Measurements from ENCODE around the gene SUPT6H.
A peak's percentile ranks its signal among the peaks of the same experiment; 100 is the strongest.

The SUPT6H gene

DNA sequence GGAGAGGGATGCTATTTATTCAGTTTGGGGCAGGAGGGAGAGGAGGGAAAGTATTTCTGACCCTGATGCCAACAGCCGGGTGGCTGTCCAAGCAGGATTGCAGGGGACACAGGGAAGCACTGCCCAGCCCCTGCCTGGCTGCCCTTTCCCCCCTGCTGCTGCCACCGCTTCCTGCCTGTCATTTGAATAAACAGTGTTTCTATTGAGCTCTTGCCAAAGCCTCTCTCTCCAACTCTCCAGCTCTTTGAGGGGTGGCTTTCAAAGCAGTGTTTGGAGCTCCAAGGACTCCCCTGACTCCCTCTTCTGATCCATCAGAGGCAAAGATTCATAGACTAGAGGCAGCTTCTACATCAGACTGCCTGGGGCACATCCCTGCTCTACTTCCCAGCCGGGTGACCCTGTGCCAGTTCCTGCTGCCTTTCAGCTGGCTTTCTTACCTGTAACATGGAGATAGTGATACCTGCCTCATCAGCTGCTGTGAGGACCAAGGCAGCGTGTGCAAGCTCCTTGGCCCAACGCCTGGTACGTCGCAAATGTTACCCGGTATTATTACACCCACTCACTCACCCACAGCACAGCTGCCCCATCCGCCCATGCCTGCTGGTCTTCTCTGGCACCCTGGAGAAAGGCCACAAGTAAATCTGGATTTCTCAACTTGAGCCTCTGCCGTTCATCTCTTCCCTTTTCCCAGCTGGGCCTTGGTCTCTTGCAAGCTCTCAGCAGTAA, 40.2 kb downstream of the SUPT6H start:
- DNase-seq (ENCODE audit: low read depth), result no peak

DNA sequence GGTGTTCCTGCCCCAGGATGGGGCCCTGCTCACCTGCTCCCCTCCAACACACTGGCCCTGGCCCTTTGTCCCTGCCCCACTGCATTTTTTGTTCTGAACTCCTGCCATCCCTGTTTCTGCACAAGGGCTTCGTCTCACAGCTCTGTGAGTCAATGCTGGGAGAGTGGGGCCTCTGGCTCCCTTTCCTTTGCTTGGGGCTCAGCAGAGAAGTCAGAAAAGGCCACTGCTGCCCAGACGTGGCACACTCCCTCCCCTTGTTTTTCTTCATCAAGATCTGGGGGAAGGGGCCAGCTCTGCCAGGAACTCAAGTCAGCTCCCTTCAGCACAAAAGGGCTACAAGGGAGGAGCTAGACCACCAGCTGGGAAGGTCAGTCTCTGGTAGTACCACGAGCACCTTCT, 40.7 kb downstream of the SUPT6H start:
- no peak for DNase-seq (ENCODE audit: low read depth)

DNA sequence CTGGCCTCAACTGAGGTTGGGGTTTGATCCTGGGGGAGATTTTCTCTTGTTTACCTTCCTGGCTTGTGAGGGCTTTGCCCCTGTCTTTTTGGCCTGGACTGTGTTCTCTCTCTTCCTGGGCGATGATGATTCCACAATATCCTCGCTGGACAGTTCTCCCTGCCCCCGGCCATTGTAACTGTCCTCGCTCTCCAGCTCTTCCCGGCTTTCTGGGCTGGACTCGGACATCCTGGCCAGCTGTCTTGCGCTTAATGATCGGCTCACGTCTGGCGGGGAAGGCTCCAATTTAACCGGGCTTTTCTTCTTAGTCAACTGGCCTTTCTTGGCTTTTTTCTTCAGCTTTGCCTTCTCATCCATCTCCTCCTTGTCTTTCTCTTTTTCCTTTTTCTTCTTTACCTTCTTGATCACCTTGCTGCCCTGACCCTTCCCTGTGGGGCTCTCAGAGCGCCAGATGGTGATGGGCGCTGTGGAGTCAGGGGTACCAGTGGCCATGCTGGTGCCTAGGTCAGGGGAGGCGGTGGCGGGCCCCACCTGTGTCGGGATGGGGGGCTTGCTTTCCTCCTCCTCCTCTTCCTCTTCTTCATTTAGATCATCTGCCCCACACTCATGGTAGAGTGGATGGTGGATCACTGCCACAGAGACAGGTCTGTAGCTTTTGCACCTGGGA, 41.7 kb downstream of the SUPT6H start:
- DNase-seq (ENCODE audit: low read depth), result no peak

DNA sequence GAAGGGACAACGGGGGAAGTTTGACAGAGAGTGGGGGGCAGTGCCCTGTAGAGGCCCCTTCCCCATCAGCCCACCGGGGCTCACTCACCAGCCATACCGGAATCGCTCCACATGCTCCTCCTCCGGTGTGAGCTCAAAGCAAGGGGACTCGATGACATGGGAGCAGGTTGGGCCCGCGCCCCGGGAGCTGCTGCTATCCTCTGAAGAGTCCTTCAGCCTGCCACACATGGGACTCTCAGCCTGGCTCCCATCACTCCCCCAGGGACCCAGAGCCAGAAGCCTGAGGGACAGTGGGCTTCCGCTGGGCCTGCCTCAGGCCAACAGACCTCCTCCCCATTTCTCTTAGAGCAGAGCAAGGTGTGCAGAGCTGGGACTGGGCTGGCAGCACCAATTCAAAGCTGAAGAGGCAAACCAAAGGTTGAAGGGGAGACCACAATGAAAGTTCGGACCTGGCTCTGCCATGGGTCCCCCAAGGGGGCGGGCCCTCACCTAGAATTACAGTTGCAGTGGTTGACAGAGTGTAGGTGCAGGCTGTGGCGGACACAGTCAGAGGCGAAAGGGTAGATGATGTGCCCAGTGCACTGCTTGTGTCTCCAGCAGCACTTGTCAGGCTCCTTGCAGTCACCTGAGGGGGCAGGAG, 42.3 kb downstream of the SUPT6H start:
- DNase-seq (ENCODE audit: low read depth), result no peak

DNA sequence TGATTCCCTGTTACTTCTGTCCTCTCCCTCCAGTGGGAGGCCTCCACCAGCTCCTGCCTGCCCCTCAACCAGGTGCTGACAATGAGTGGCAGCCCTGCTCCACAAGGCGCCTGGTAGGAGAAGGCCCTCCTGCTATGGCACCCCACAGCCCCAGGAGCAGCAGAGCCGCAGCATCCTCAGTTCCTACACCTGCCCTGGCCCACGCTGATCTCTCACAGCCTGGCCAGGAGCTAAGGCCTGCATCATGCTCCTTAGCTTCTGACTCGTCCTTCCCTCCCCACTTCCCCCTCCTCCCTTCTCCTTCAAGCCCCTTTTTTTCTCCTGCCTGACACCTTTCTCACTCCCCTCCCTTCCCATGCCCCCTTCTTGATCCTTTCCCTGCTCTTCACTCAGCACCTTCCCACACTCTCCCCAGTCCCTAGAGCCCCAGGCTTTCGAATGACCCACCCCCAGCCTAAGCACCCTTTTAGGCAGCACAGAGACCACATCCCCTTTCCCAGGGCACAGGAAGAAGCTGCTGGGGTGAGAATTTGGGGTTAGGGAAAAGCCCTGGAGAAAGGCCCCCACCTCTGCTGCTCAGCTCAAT, 43.2 kb downstream of the SUPT6H start:
- no peak for DNase-seq (ENCODE audit: low read depth)

DNA sequence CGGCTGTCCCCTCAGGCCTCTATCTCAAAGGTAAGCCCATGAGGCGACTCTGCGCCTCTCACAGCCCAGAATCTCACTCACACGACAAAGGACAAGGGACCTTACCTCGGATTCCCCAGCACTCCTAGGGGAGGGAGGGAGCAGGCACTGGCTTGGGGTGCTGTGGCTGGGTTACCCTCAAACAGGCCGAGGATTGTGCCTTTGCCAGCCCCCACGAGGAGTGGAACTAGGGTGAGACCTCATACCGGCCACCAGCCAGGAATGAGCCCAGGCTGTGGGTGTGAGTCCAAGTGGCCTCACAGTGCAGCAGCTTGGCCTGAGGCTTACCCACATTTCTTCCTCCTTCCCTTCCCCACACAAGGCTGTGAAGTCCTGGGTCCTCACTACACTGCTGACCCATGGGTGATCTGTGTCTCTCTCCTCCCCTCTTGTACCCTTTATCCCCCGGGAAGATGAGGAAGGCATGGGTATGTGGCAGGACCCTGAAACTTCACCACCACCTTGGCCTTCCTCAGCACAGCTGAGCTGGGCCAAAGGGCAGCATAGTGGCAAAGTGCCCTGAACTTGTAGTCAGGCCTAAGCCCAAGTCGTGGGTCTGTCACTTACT, 43.8 kb downstream of the SUPT6H start:
- no peak for DNase-seq (ENCODE audit: low read depth)

DNA sequence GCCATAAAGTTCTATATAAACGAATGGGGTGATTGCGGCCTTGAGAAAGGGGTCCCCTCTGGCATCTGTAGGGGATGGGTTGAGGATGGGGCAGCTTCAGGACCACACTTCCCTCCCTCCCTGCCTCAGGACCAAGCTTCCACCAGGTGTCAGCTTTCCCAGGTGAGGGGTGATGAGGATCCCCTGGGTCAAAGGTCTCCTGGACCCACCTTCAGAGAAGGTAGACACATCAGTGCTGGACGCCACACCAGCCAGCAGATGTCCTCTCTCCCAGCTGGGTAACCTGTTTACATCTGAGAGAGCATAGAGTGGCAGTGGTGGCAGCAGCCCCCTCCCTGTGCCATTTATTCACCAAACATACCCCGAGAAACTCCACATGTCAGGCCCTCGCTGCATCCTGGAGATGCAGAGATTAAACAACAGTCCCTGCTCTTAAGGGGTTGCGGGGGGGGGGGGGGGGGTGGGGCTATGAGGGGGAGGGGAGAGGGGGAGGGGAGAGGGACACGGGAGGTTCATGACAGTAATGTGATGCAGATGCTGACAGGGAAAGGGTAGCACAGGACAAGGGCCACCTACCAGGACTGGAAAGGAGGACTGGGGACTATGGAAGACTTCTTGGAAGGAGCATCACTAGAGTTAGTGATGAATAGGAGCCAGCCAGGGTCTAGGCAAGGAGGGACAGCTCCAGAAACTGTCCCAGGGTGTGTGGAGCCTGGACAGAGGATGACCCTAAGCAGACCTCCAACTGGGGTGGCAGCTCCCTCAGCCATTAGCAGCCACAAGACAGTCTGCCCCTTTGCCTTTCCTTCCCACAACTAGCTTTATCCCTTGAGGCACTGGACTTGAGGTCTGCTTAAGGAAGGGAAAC, 44.7 kb downstream of the SUPT6H start:
- no peak for DNase-seq (ENCODE audit: low read depth)

DNA sequence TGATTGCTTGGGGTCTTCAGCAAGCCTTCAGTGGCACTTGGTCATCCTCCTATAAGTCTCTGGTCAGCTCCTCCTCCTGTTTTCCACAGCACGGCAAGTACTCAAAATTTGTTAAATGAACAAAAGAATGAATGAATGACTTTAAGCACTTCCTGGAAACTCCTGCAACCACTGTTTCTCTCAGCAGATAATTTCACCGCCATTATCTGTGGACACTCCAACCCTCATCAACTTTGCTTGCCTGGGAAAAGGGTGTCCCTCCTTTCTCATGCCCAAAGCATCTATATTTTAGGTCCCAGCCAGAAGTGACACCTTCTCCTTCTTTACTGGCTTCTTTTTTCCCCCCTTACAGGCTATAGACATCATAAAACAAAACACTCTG, 45.3 kb downstream of the SUPT6H start:
- DNase-seq (ENCODE audit: low read depth), result no peak

DNA sequence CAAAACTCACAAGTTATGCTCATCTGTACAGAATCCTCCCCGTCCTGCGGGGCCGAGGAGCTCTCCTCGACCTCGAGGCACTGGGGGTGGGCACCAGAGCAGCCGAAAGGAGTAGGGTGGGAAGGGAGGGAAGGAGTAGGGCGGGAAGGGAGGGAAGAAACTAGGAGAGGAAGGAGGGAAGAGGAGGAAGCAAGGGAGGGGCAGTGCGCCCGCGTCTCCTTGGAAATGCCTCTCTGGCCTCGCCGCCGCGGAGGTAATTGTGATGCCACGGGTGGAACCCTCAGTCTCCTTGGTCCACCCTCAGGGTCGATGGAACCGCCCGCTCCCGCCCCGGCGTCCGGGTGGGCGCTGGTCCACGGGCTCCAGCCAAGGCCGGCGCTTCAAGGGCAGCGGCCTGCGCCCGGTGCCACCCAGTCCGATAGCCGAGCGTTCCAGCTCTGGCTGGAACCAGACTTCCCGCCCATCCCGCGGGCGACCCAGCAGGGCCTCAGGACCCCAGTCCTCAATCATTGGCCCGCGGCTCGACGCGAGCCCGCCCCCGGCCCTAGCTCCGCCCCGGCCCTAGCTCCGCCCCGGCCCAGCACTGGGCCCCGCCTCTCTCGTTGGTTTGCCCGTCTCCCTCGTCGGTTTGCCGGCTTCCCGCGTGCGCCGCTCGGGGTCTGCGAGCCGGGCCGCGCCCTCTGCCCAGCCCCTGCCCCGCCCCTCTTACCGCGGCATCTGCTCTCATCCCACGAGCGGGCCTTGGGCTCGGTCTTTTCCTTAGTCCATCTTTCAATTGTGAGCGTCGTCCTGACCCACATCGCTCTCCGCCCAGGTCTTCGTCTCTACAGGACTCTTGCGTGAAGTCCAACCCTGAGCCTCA, 49.1 kb downstream of the SUPT6H start:
- DNase-seq (ENCODE audit: low read depth), result peak; percentile 74

DNA sequence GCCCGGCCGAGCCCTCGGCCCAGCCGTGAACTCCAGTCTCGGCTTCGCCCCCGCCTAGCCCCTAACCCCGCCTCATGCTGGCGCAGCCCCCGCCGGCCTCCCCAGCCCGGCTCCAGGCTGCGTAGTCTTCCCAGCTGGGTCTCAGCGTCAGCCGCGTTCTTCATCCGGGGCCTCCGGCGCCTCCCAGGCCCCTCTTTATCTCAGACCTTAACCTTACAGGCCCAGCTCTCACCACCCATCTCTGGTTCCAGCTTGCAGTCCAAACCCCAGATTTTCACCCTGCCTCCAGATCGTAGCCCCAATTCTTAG, 49.7 kb downstream of the SUPT6H start, which contains the start of gene PROCA1:
Gene PROCA1, minus strand, starts transcription at position 166 of the 309 bp plus-strand sequence. CDS start 228 bp downstream, outside the sequence.
- no peak for DNase-seq (ENCODE audit: low read depth)

DNA sequence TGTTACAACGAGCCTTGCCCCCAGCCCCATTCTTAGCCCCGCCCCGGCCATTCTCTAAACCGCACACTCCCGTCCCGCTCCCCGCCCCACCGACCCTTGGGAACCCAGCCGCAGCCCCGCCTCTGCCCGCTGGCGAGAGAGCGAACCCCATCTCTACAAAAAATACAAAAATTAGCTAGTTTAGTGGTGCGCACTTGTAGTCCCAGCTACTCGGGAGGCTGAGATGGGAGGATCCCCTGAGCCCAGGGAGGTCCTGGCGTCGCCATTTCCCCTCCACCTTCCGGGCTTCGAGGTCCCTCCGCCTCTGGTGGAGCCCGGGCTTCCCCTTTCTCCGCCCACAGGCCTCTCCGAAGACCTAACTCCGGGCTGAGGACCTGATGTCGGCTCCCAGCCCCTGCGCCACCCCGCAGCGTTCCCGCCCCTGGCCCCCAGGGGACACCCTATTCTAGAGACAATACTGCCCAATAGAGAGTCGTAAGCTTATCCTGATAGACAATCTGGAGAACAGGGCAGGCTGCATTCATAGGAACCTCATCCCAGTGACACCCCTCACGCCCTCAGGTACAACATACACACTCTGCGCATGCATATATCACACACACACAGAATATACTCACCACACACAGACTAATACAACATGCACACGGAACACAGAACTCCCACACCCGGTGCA, 50.2 kb downstream of the SUPT6H start:
- DNase-seq (ENCODE audit: low read depth), result no peak

DNA sequence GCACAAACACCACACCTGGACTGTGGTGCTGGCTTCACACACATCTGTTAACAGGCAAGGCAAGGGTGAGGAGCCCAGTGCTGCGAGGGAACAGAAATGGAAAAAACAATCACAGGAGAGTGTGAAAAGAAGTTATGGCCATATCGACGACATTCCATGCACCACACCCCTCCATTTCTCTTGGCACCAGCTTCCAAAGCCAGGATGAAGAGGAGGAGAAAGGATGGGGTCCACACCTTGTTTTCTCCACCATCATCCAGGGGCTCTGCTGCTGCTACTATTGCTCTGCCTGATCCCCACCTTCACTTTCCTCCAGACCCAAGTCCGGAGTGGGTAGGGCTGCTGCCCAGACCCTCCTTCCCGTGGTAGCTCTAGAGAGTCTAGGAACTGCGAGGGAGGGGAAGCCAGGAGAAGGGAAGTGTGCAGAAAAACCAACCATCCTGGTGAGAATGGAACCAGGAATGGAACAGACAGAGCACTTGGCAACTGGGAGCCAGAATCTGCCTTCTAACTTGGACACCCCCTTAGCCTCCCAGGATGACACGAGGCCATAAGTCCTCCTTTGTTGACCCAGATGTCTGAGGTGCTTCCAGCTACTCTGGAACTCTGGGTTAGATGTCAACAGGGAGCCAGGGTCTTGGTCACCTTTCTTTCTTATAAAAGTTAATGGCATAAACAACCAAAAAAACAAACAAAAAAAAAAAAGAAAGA, 50.9 kb downstream of the SUPT6H start:
- DNase-seq (ENCODE audit: low read depth), result no peak

DNA sequence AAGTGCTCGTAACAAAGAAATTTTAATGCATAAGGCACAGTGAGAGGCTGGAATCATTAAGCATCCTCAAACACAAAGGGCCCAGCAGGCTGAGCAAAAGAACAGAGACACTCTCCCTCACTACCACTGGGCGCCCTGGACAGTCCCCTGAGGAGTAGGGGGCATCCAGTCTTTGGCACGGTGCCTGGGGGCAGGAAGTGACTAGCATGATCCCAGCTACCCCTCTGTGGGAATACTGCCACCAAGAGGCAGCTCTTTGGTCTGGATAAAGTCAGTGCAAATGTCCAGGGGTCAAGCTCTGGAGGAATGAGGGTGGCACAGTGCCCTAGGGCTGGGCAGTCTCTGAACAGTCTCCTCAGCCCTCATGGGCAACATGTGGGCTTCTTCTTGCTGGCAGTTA, 52.3 kb downstream of the SUPT6H start:
- no peak for DNase-seq (ENCODE audit: low read depth)

DNA sequence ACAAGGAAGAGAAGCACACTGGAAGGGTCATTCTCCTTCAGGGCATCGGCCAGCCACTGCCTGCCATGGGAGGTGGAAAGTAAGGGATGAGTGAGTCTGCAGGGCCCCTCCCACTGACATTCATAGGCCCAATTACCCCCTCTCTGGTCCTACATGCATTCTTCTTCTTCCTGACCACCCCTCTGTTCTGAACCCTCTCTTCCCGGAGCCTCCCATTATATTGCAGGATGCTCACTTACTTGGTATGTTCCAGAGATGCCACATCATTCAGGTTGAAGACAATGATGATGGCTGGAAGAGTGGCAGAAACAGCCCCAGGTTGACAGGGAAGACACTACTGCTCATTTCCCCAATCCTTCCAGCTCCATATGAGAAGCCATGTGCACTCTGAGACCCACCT, 53.2 kb downstream of the SUPT6H start:
- no peak for DNase-seq (ENCODE audit: low read depth)

DNA sequence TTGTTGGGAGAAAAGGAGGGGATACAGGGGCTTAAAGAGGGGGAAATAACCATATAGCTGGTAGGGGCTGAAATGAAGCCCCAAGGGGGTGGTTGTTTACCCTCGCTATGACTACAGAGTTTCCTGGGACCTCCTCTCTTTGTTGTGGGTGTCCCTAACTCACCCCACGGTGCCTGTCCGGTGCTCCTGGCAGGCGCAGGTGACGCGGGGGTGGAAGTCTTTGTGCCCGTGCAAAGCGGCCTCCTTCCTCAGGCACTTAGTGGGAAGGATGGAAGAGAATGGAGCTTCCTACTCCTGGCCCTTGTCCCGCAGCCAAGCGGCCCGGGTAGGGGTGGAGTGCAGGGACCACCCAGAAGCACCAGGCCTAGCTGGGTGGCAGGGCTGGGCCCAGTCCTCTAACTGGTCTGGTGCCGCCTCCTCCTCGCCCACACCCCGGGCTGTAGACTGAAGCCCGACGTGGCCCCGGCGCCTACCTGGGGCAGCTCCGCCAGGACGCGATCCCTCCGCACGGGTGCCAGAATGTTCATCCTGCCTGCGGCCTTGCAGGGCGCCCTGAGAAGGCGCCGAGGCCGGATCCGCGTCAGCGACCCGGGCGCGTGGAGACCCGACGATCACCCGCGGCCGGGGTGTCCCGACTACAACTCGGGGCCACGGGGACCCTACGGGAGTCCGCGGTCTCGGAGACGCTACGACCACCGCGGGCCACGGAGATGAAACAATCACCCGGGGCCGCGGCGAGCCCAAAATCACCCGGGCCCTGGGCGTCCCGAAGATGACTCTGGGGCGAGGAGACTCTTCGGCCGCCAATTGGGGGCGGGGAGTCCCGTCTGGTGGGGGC, 55.0 kb downstream of the SUPT6H start:
- no peak for DNase-seq (ENCODE audit: low read depth)

DNA sequence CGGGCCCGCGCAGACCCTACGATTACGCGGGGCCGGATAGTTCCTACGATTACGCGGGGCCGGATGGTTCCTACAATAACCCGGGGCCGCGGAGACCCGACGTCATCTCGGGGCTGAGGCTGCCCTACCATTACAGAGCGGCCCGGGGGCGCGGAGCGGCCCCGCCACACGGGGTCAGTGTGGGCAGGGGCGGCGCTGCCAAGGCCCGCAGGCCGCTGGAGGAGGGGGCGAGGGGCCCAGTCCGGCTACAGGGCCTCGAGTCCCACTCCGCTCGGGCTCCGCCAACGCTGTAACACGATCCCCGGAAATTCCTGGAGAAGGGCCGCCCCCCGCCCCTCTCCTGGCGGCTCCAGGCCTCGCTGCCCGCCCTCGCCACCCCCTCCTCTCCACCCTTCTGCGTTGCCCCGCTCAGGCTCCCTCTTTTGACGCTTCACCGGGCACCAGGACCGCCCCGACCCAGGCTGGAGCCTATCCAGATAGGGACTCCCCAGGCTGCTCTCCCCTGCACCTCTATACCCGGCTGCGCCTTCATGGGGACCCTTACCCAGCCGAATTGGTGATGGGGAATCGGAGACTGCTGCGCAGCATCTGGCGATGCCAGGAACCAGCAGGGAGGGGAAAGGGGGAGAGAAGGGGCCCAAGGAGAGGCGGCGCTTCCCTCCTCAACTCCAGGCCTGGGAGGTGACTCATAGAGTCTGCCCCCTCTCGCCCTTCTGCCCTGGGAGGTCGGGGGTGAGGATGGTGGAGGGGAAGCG, 55.8 kb downstream of the SUPT6H start, which contains the start of gene RAB34:
Gene RAB34, minus strand, starts transcription at position 291 of the 755 bp plus-strand sequence. CDS start 602 bp downstream, outside the sequence.
- no peak for DNase-seq (ENCODE audit: low read depth)

DNA sequence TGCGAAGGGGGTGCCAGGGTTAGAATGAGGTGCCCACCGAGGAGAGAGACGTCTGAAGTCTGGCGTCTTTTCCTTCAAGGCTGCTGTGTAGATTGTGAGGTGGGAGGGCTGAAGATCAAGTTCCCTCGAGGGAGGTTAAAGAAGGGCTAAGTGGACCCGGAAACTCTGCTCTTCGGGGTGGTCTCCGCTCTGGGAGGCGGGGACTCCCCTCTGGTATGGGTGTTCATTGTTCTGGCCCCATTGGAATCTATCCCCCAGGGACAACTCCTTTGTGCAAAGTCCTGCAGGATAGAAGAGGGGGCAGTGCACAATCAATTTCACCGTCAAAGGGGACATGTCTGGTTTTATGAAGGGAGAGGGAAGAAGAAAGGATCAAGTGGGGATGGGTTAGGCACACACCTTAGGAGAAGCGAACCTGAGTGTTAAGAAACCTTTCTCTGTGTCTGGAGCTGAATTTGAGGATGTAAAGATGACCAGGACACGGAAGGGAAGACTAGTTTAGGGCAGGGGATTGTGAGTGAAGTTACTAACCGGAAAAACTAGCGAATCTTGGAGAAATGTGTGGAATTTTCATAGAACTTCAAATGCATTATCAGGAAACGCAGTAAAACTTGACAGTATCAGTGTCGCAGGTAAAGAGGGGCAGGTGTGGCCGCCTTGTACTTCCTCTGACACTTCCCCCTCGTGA, 56.5 kb downstream of the SUPT6H start:
- no peak for DNase-seq (ENCODE audit: low read depth)
